A549 (cell line): Measurements from ENCODE around the gene PGS1. TPM values are rescaled to one million over a fixed set of nuclear protein-coding genes. Genes with fewer than 3 reads are reported as not detected.
A peak's percentile ranks its signal among the peaks of the same experiment; 100 is the strongest.

ENCODE experiments used
- ATAC-seq, 2 experiments: fragments of 200-7000 bp in 1 of 2; fragments of >200 bp in 1 of 2; cut with Nextera tagmentation in 1 of 2; cut with Tn5 transposase in 1 of 2; 3 replicates each; pipeline versions ENCODE4 v1.8.0 to v1.9.1; 2018 to 2020; ENCODE audit warnings: mild to moderate bottlenecking in 1 of 2, moderate library complexity in 1 of 2
- CTCF ChIA-PET: fragments of 300-600 bp; sonication (Branson Sonifier 250); formaldehyde crosslinking; extraction: SDS; loops from one replicate; lab custom pipeline; 2021; ENCODE audit warnings: antibody characterized with exemption, inconsistent platforms; lab: Yijun Ruan, JAX
- POLR2A ChIA-PET: fragments of 350-600 bp; formaldehyde crosslinking; extraction: SDS; loops from one replicate; lab custom pipeline; 2021; ENCODE audit warnings: antibody characterized with exemption, inconsistent platforms; lab: Yijun Ruan, JAX
- DNase-seq, 2 experiments: peaks; one replicate each; pipeline versions ENCODE4 v3.0.0 to v3.0.0-alpha.2; 2011 to 2016; ENCODE audit warnings: low read depth in 1 of 2, low spot score in 1 of 2
- FAIRE-seq: peaks from 2 replicates; lab custom pipeline; 2011; peaks lifted over from hg19 to GRCh38; lab: Jason Lieb, UNC
- H3K27ac ChIP-seq, 2 experiments: fragments of >200 bp; sonication (Bioruptor Twin); formaldehyde crosslinking; 3 replicates each; pipeline ENCODE4 v1.5.1; 2016 to 2017
- H3K4me1 ChIP-seq: fragments of >200 bp; sonication (Bioruptor Twin); formaldehyde crosslinking; 3 replicates; pipeline ENCODE4 v1.6.1; 2016
- H3K4me2 ChIP-seq: fragments of >200 bp; sonication (Bioruptor Twin); formaldehyde crosslinking; 3 replicates; pipeline ENCODE4 v1.6.1; 2016
- H3K4me3 ChIP-seq: fragments of >200 bp; sonication (Bioruptor Twin); formaldehyde crosslinking; 3 replicates; pipeline ENCODE4 v1.5.1; 2016
- H3K9me3 ChIP-seq: fragments of >200 bp; sonication (Bioruptor Twin); formaldehyde crosslinking; 3 replicates; pipeline ENCODE4 v1.6.1; 2016
- ATOH8 ChIP-seq: fragments of 250-450 bp; sonication (Bioruptor Pico); IDR thresholded peaks from 2 replicates; pipeline ENCODE4 v1.5.0; 2020; ENCODE audit warnings: low read depth, mild to moderate bottlenecking, moderate library complexity
- BCL3 ChIP-seq: fragments of >200 bp; sonication (Bioruptor Twin); formaldehyde crosslinking; IDR thresholded peaks from 3 replicates; pipeline ENCODE4 v1.6.1; 2016
- FOSB ChIP-seq: fragments of 250-450 bp; sonication (Bioruptor Pico); IDR thresholded peaks from 2 replicates; pipeline ENCODE4 v1.5.0; 2020; ENCODE audit warnings: mild to moderate bottlenecking, moderate library complexity
- FOSL2 ChIP-seq, 2 experiments: fragments of 450-650 bp in 1 of 2; fragments of >200 bp in 1 of 2; sonication (Bioruptor Twin) in 1 of 2; formaldehyde crosslinking; IDR thresholded peaks; 2 replicates each; pipeline versions ENCODE4 v1.5.0 to v1.6.1; 2016 to 2020; ENCODE audit warnings: mild to moderate bottlenecking in 1 of 2, moderate library complexity in 1 of 2
- FOXS1 ChIP-seq: fragments of 250-450 bp; sonication (Bioruptor Pico); IDR thresholded peaks from 2 replicates; pipeline ENCODE4 v1.5.0; 2020; ENCODE audit warnings: mild to moderate bottlenecking, moderate library complexity
- JUN ChIP-seq, 2 experiments: fragments of >200 bp; sonication (Bioruptor Twin); formaldehyde crosslinking; IDR thresholded peaks; 2 replicates in 1 of 2; 3 replicates in 1 of 2; pipeline ENCODE4 v1.6.1; 2016 to 2017
- KDM1A ChIP-seq: fragments of 200-600 bp; sonication (generic); IDR thresholded peaks from 2 replicates; pipeline ENCODE4 v1.6.1; 2016; ENCODE audit warnings: low read depth, mild to moderate bottlenecking
- MAX ChIP-seq: IDR thresholded peaks from 2 replicates; pipeline ENCODE4 v1.6.1; 2012
- MYC ChIP-seq: IDR thresholded peaks from 2 replicates; pipeline ENCODE4 v1.6.1; 2012; ENCODE audit warnings: mild to moderate bottlenecking, inconsistent platforms, low read length, improper control_type of control experiment, borderline replicate concordance
- NFE2L2 ChIP-seq: fragments of 150-350 bp; conservative IDR thresholded peaks from 2 replicates; pipeline ENCODE4 v1.6.1; 2014; ENCODE audit warnings: low read length
- POLR2AphosphoS2 ChIP-seq: conservative IDR thresholded peaks from 2 replicates; pipeline ENCODE4 v1.6.1; 2012; ENCODE audit warnings: low read length, improper control_type of control experiment, inconsistent platforms
- RAD21 ChIP-seq, 2 experiments: fragments of >200 bp in 1 of 2; sonication (Bioruptor Twin) in 1 of 2; formaldehyde crosslinking in 1 of 2; IDR thresholded peaks in 1 of 2; conservative IDR thresholded peaks in 1 of 2; 2 replicates in 1 of 2; 3 replicates in 1 of 2; pipeline ENCODE4 v1.6.1; 2012 to 2018; ENCODE audit warnings: inconsistent platforms in 1 of 2
- TFCP2L1 ChIP-seq: fragments of 250-450 bp; sonication (Bioruptor Pico); IDR thresholded peaks from 2 replicates; pipeline ENCODE4 v1.5.0; 2021; ENCODE audit warnings: mild to moderate bottlenecking
- TP53 ChIP-seq: fragments of 250-450 bp; sonication (Bioruptor Pico); IDR thresholded peaks from 2 replicates; pipeline ENCODE4 v1.5.0; 2021; ENCODE audit warnings: mild to moderate bottlenecking, moderate library complexity
- ZC3H11A ChIP-seq: fragments of 450-650 bp; IDR thresholded peaks from 2 replicates; pipeline ENCODE4 v1.6.1; 2014; ENCODE audit warnings: antibody characterized with exemption, mild to moderate bottlenecking
- ZFP36 ChIP-seq: fragments of 450-650 bp; IDR thresholded peaks from 2 replicates; pipeline ENCODE4 v1.6.1; 2014; ENCODE audit warnings: borderline replicate concordance; ENCODE audit not compliant: partially characterized antibody
- WGBS: methylation state at CpG from one replicate; pipeline ENCODE4 v1.1.6; 2017; ENCODE audit errors: missing lambda C conversion rate; 5-methylcytosine and 5-hydroxymethylcytosine counted together
- polyA plus RNA-seq, 4 experiments: library from polyadenylated mRNA; depleted of rRNA in 3 of 4; stranded (reverse); fragments of >200 nt; fragmentation: RNase III in 1 of 4; extraction: RNeasy Plus Mini Kit Qiagen cat#74134 plus additional on column Dnase treatment in 1 of 4; gene quantifications; 2 replicates in 3 of 4; 3 replicates in 1 of 4; pipeline ENCODE4 v1.2.3, GENCODE V29; 2011 to 2017

PGS1 gene
- polyA plus RNA-seq, 2 of the 4 experiments (the other 2 are of a cell fraction): 23.7 to 29.5 TPM

- ATAC-seq (peak in 1 of 2 experiments; percentile 1; a peak in 3 of 6 replicates), FAIRE-seq (peak; percentile 18)
These were observed 22.2 kb upstream of the PGS1 start for GRCh38 chr17:78356101-78356713.

GRCh38 chr17:78357177-78357586 is 21.3 kb upstream of the PGS1 start:
- peak in 1 of 2 experiments; percentile 55 for DNase-seq

More at GRCh38 chr17:78356101-78356713, 22.2 kb upstream of the PGS1 start:
- ChIA-PET CTCF (interaction anchor here (1.0 to 15.5 kb wide), 3 partner anchors 44 to 105 kb away, joined by 3 to 388 read pairs (median 132); no protein-coding TSS in a partner anchor), POLR2A (interaction anchor here (0.9 kb wide), 2 partner anchors 40 to 42 kb away, joined by 3 read pairs; no protein-coding TSS in a partner anchor)
- DNase-seq: peak; percentile 67 to 87
- peak overlapping the region; percentile 100 for H3K4me2 ChIP-seq
- WGBS: 30% methylated on average over 16 of the region's 16 CpGs
- H3K27ac ChIP-seq: peak overlapping the region; percentile 36 to 96; a peak in 5 of 6 replicates
- H3K9me3 ChIP-seq: no peaks in the 10 kb centered on the region
- H3K4me3 ChIP-seq: peak overlapping the region; percentile 86; the same call in 1 of the 3 replicates
- peaks cover 75% of the 10 kb centered on the region for H3K4me1 ChIP-seq
- peak in 1 of 2 experiments; percentile 57; a peak in 2 of 5 replicates for TF ChIP-seq JUN (IDR thresholded peaks at IDR 0.05)
- no peak for TF ChIP-seq FOXS1
- TF ChIP-seq MAX: 0 out of 2 replicates have a peak, but pooled peaks have one; percentile 51
- TF ChIP-seq KDM1A: peak; percentile 40; the same call in 1 of the 2 replicates
- no peak for TF ChIP-seq FOSL2 (IDR thresholded peaks at IDR 0.05)
- peak; percentile 44 for TF ChIP-seq FOSL2 (CRISPR knock-in tag; IDR thresholded peaks at IDR 0.05)
- TF ChIP-seq TFCP2L1 (CRISPR knock-in tag): no peak
- TF ChIP-seq RAD21 (conservative IDR thresholded peaks at IDR 0.05 in 1 of 2, IDR thresholded peaks at IDR 0.05 in 1 of 2): peak in 1 of 2 experiments; percentile 18; a peak in 1 of 5 replicates
- TF ChIP-seq TP53 (CRISPR knock-in tag): no peak
- 0 out of 2 replicates have a peak, but pooled peaks have one; percentile 41 for TF ChIP-seq MYC
- TF ChIP-seq POLR2AphosphoS2: peak; percentile 73; the same call in 1 of the 2 replicates

More at GRCh38 chr17:78357177-78357586, 21.3 kb upstream of the PGS1 start:
- H3K4me2 ChIP-seq: peak overlapping the region; percentile 100
- CTCF ChIA-PET: interaction anchor here (7.6 to 15.5 kb wide), 4 partner anchors 18 to 68 kb away, joined by 119 to 388 read pairs (median 133); partner anchors contain the start of gene PGS1
- TF ChIP-seq NFE2L2: no peak
- TF ChIP-seq ATOH8 (CRISPR knock-in tag): 0 out of 2 replicates have a peak, but pooled peaks have one; percentile 47
- TF ChIP-seq ZC3H11A: no peak
- TF ChIP-seq BCL3: no peak
- TF ChIP-seq MAX: 0 out of 2 replicates have a peak, but pooled peaks have one; percentile 33
- TF ChIP-seq FOSB (CRISPR knock-in tag): no peak
- TF ChIP-seq POLR2AphosphoS2: 0 out of 2 replicates have a peak, but pooled peaks have one; percentile 48
- TF ChIP-seq ZFP36: no peak
- no peaks in the 10 kb centered on the region for H3K9me3 ChIP-seq
- H3K27ac ChIP-seq: peak overlapping the region; percentile 93 to 96; a peak in 5 of 6 replicates
- ATAC-seq (peak in 1 of 2 experiments; percentile 1; a peak in 1 of 6 replicates), FAIRE-seq (no peak)
- 22% methylated on average over 7 of the region's 7 CpGs for WGBS
- H3K4me1 ChIP-seq: peaks cover 65% of the 10 kb centered on the region
- POLR2A ChIA-PET: interaction anchor here (1.5 kb wide), 1 partner anchor 64 kb away, joined by 5 read pairs; no protein-coding TSS in a partner anchor
- peak overlapping the region; percentile 86 for H3K4me3 ChIP-seq
